HL-60/S4 treated with retinoic acid at 250 ng/mL for 4 days and 3 days (cell line): Measurements from ENCODE around the gene SHMT2.

Experiments used
- in situ Hi-C: fragments of 300-500 bp; cut with MboI; formaldehyde crosslinking; loops from 2 replicates; pipeline ENCODE4 v1.7.0; 2022; ENCODE audit warnings: low sequenced_read_pairs

Gene SHMT2

GRCh38 chr12:57238854-57239554, 9.5 kb downstream of the SHMT2 start:
- in situ Hi-C loops = no loop called here

- in situ Hi-C loops = no loop called here
Measured at GRCh38 chr12:57239587-57240065, 10.1 kb downstream of the SHMT2 start.

GRCh38 chr12:57240066-57240921, 10.8 kb downstream of the SHMT2 start:
- in situ Hi-C loops = no loop called here

- in situ Hi-C loops = no loop called here
Measured at GRCh38 chr12:57240926-57241401, 11.5 kb downstream of the SHMT2 start.

GRCh38 chr12:57241402-57242310, 12.1 kb downstream of the SHMT2 start:
- in situ Hi-C loops = no loop called here

- in situ Hi-C loops = no loop called here
Measured at GRCh38 chr12:57242329-57242690, 12.8 kb downstream of the SHMT2 start.

GRCh38 chr12:57242691-57243454, 13.4 kb downstream of the SHMT2 start:
- in situ Hi-C loops = no loop called here

GRCh38 chr12:57243521-57244311, 14.2 kb downstream of the SHMT2 start:
- in situ Hi-C loops = no loop called here

- in situ Hi-C loops = no loop called here
Measured at GRCh38 chr12:57244312-57244696, 14.8 kb downstream of the SHMT2 start.

DNA sequence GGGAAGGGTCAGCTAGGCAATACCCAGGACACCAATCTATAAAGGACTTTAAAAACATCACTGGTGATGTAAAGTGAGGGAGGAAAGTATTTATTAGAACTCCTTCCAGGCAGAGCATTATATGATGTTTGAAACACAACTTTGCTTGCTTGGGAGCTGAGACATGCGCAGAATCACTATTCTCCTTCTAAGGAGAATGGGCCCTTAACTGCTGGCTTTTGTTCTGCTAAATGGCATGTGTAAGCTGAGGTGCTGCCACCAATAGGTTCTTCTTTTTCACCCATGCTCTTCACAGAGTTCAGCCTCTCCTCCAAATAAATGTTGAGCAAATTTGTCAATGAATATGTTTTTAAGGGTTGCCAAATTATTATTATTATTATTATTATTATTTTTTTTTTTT, 17.5 kb downstream of the SHMT2 start:
- in situ Hi-C loops = no loop called here

- in situ Hi-C loops = no loop called here
Measured at GRCh38 chr12:57248934-57249742, 19.6 kb downstream of the SHMT2 start.

- in situ Hi-C loops = no loop called here
Measured at GRCh38 chr12:57250541-57250940, 21.0 kb downstream of the SHMT2 start.

GRCh38 chr12:57250956-57251355, 21.4 kb downstream of the SHMT2 start, which contains the start of gene STAC3:
TSS of gene STAC3 (minus strand) at chr12:57251187. CDS start at chr12:57249636, 1,551 bp downstream.
- in situ Hi-C loops = no loop called here

DNA sequence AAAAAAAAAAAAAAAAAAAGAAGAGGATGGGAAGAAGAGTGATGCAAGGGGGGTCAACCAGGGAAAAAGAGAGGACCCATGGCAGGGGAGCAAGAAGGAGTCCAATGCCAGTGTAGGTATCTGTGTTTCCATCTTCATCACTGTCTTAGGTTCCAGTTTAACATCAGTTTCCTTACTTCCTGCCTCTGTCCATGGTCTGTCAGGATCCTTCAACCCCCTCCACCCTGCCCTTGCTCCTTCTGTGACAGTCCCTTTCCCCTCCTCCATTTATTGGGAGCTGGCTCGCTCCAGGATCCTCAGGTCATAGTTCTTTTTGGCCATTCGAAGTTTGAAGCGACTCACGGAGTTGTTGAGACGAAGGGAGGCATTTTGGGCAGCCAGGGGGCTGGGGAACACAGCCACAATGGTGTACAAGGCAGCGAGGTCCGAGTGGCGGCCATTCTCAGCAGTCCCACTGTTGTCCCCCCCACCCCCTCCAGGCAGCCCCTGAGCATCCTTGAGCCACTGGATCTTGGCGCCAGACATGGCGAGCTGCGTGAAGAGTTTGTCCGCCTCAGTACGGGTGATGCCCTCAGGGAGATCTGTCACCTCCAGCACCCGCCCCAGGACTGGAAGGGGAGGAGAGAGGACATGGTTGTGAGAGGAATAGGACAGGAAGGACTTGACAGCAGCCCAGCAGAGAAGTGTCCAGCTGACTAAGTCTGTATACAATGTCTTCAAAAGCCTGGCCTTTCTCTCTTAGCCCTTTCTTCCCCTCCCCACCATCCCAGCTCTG, 25.2 kb downstream of the SHMT2 start:
- in situ Hi-C loops = no loop called here

DNA sequence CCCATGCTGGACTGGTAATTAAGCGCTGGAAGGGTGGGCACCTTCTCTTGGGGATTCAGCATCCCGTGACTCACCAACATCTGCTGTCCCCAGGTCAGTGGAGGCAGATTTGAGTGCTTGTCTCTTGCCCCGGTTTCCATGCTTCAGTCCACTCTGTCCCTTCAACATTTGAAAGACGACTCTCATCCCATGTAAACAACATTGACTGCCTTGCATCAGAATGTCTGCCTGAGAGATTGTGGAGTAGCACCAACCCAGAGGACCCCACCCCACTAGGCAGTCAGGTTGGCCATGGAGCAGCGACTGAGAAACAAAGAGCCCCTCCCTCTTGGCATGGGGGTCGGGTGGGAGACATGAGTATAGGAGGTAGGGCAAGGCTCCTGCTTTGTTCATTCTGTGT, 26.4 kb downstream of the SHMT2 start:
- in situ Hi-C loops = no loop called here

DNA sequence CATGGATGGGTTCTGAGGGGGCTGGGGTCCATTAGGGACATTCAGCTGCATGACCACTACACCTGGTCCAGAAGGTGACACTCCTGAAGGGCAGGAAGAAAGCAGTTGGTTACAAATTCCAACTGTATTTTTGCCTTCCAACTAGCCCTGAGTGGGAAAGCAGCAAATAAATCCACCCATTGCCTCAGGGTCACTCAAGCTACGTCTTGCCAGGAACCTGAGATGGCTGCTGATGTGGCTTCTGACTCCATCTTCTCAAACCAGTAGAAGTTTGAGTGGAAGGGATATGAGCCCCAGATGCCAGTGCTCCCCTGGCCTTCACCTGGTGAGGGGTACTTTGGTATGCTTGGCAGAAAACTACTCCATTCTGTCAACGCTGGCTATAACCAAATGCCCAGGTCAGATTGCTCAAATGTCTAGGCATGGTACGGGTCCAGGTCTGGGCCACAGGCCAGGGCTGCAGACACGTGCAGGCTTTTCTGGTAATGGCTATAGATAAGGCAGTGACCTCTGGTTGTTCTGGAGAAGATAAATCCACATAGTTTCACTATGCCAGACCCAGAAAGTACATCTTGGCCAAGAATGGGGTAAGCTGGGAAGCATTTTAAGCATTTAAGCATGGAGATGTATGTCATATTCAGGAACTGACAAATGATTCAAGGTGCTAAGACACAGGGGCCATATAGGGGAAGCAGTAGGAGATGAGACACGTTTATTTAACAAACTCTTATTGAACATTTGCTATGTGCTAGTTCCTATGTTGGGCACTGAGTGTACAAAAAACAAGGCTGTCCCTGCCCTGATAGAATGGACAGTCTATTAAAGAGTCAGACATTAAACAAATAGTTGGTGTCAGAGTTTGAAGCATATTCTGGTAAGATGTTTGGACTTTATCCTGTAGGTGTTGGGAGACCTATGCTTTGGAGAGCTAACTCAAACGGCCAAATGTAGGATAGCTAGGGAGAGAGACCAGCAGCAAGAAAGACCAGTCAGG, 29.8 kb downstream of the SHMT2 start:
- in situ Hi-C loops = no loop called here
